ENCODE data around the gene ZNF628.

Gene ZNF628
- long read RNA-seq, result 0 reads

GRCh38 chr19:55476100-55476775 is at the start of gene ZNF628:
ZNF628 (plus strand) TSS chr19:55476617; CDS start chr19:55479911, 3,294 bp downstream.
- TF ChIP-seq GABPA (IDR thresholded peaks at IDR 0.05; ENCODE audit: low read depth) (no peak), POLR2AphosphoS5 (IDR thresholded peaks at IDR 0.05; ENCODE audit: low read depth) (peak; percentile 58)
- H3K27me3 ChIP-seq (ENCODE audit: insufficient read depth, poor library complexity, severe bottlenecking), result no peaks in the 10 kb centered on the region
- peak within 1 kb of the TSS; percentile 86 for H3K27ac ChIP-seq (replicated peaks)
- DNase-seq (ENCODE audit: low read depth in 1 of 2, low spot score in 1 of 2), result peak; percentile 95 to 98
- peak within 1 kb of the TSS; percentile 44 for H3K4me3 ChIP-seq (replicated peaks; ENCODE audit: insufficient read depth, low read length)

DNA sequence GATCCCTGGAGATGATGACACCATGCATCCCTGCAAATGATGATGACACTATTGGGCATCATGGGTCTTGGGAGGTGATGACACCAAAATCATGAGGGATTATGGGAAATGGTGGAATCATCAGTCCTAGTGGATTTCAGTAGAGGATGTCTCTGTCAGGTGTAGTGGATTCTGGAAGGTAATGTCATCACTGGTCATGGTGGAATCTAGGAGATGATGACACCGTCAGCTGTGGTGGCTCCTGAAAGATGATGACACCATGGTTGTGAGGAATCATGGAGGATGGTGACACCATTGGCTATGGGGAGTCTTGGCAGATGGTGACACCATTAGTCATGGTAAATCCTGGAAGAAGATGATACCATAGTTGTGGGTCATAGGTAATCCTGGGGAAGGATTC is 45.2 kb upstream of the ZNF628 start:
- H3K4me3 ChIP-seq (replicated peaks; ENCODE audit: insufficient read depth, low read length), result no peak overlapping the region
- no peak overlapping the region for H3K27ac ChIP-seq (replicated peaks)
- H3K27me3 ChIP-seq (ENCODE audit: insufficient read depth, poor library complexity, severe bottlenecking), result no peaks in the 10 kb centered on the region
- TF ChIP-seq SPI1 (IDR thresholded peaks at IDR 0.05; ENCODE audit: borderline replicate concordance, low read depth) (no peak), CTCF (IDR thresholded peaks at IDR 0.05; ENCODE audit: insufficient read depth, low read length) (no peak), GABPA (IDR thresholded peaks at IDR 0.05; ENCODE audit: low read depth) (no peak), POLR2AphosphoS5 (IDR thresholded peaks at IDR 0.05; ENCODE audit: low read depth) (no peak)
- DNase-seq (ENCODE audit: low read depth in 1 of 2, low spot score in 1 of 2), result no peak

GRCh38 chr19:55432241-55432959 is 44.0 kb upstream of the ZNF628 start:
- no peak for DNase-seq (ENCODE audit: low read depth in 1 of 2, low spot score in 1 of 2)
- no peak overlapping the region for H3K4me3 ChIP-seq (replicated peaks; ENCODE audit: insufficient read depth, low read length)
- no peak overlapping the region for H3K27ac ChIP-seq (replicated peaks)
- H3K27me3 ChIP-seq (ENCODE audit: insufficient read depth, poor library complexity, severe bottlenecking), result no peaks in the 10 kb centered on the region
- no peak for TF ChIP-seq POLR2AphosphoS5 (IDR thresholded peaks at IDR 0.05; ENCODE audit: low read depth)
- TF ChIP-seq REST (IDR thresholded peaks at IDR 0.05; ENCODE audit: insufficient replicate concordance, low read depth), result no peak
- no peak for TF ChIP-seq CTCF (IDR thresholded peaks at IDR 0.05; ENCODE audit: insufficient read depth, low read length)
- no peak for TF ChIP-seq SPI1 (IDR thresholded peaks at IDR 0.05; ENCODE audit: borderline replicate concordance, low read depth)
- no peak for TF ChIP-seq GABPA (IDR thresholded peaks at IDR 0.05; ENCODE audit: low read depth)

- TF ChIP-seq POLR2AphosphoS5 (IDR thresholded peaks at IDR 0.05; ENCODE audit: low read depth), result no peak
- TF ChIP-seq GABPA (IDR thresholded peaks at IDR 0.05; ENCODE audit: low read depth), result no peak
- no peak for TF ChIP-seq REST (IDR thresholded peaks at IDR 0.05; ENCODE audit: insufficient replicate concordance, low read depth)
- TF ChIP-seq CTCF (IDR thresholded peaks at IDR 0.05; ENCODE audit: insufficient read depth, low read length), result no peak
- DNase-seq (ENCODE audit: low read depth in 1 of 2, low spot score in 1 of 2), result no peak
- H3K27me3 ChIP-seq (ENCODE audit: insufficient read depth, poor library complexity, severe bottlenecking), result no peaks in the 10 kb centered on the region
Observed at GRCh38 chr19:55433292-55433691, 43.1 kb upstream of the ZNF628 start.

More at GRCh38 chr19:55433292-55433691, 43.1 kb upstream of the ZNF628 start:
- Histone ChIP-seq H3K27ac (replicated peaks) (no peak overlapping the region), H3K4me3 (replicated peaks; ENCODE audit: insufficient read depth, low read length) (no peak overlapping the region)

Measured in HL-60 (cell line).